GM18499 (cell line): ENCODE results near the gene VWDE.

ENCODE experiments used
- ATAC-seq: cut with Tn5 transposase; IDR thresholded peaks from one replicate; pipeline ENCODE4 v1.9.1; 2021; ENCODE audit warnings: moderate number of reproducible peaks; ENCODE audit not compliant: insufficient read depth, unreplicated experiment

Gene VWDE

GRCh38 chr7:12337095-12337494, 66.6 kb downstream of the VWDE start:
- ATAC-seq, result no peak

- no peak for ATAC-seq
These were observed 74.5 kb downstream of the VWDE start for GRCh38 chr7:12328888-12329770.

GRCh38 chr7:12327922-12328321, 75.7 kb downstream of the VWDE start:
- ATAC-seq, result no peak

- no peak for ATAC-seq
These were observed 78.0 kb downstream of the VWDE start for GRCh38 chr7:12325646-12326045.

GRCh38 chr7:12323415-12323814, 80.2 kb downstream of the VWDE start:
- ATAC-seq, result no peak

GRCh38 chr7:12322903-12323300, 80.8 kb downstream of the VWDE start:
- no peak for ATAC-seq

GRCh38 chr7:12322284-12322902, 81.3 kb downstream of the VWDE start:
- ATAC-seq, result no peak

- no peak for ATAC-seq
These were observed 82.5 kb downstream of the VWDE start for GRCh38 chr7:12320987-12321647.

- no peak for ATAC-seq
These were observed 83.3 kb downstream of the VWDE start for GRCh38 chr7:12320241-12320986.

- ATAC-seq, result no peak
These were observed 86.0 kb downstream of the VWDE start for GRCh38 chr7:12317675-12318074.

- no peak for ATAC-seq
These were observed 86.7 kb downstream of the VWDE start for GRCh38 chr7:12316925-12317324.

- ATAC-seq, result no peak
These were observed 88.6 kb downstream of the VWDE start for GRCh38 chr7:12315049-12315448.

GRCh38 chr7:12314199-12314598, 89.5 kb downstream of the VWDE start:
- peak; percentile 70 for ATAC-seq

GRCh38 chr7:12305502-12305901, 98.2 kb downstream of the VWDE start:
- ATAC-seq, result no peak

GRCh38 chr7:12303495-12303894, 100.2 kb downstream of the VWDE start:
- no peak for ATAC-seq

- ATAC-seq, result no peak
These were observed 100.6 kb downstream of the VWDE start for GRCh38 chr7:12303062-12303461.

- no peak for ATAC-seq
These were observed 103.2 kb downstream of the VWDE start for GRCh38 chr7:12300415-12300814.

- no peak for ATAC-seq
These were observed 104.3 kb downstream of the VWDE start for GRCh38 chr7:12299367-12299766.

- no peak for ATAC-seq
These were observed 106.2 kb downstream of the VWDE start for GRCh38 chr7:12297283-12298108.
